Pons (tissue), 1 donor: ENCODE measurements around the gene EXD3.

ENCODE experiments used
- DNase-seq: peaks from one replicate; pipeline ENCODE4 v3.0.0-alpha.2; 2016; ENCODE audit warnings: low spot score

Gene EXD3

GRCh38 chr9:137317718-137318511 is 105.0 kb downstream of the EXD3 start:
- DNase-seq: no peak

GRCh38 chr9:137317021-137317717 is 105.8 kb downstream of the EXD3 start:
- no peak for DNase-seq

GRCh38 chr9:137316012-137316981 is 106.7 kb downstream of the EXD3 start:
- no peak for DNase-seq

- no peak for DNase-seq
Measured at GRCh38 chr9:137315581-137316011, 107.4 kb downstream of the EXD3 start.

- no peak for DNase-seq
Measured at GRCh38 chr9:137314561-137315560, 108.1 kb downstream of the EXD3 start.

DNA sequence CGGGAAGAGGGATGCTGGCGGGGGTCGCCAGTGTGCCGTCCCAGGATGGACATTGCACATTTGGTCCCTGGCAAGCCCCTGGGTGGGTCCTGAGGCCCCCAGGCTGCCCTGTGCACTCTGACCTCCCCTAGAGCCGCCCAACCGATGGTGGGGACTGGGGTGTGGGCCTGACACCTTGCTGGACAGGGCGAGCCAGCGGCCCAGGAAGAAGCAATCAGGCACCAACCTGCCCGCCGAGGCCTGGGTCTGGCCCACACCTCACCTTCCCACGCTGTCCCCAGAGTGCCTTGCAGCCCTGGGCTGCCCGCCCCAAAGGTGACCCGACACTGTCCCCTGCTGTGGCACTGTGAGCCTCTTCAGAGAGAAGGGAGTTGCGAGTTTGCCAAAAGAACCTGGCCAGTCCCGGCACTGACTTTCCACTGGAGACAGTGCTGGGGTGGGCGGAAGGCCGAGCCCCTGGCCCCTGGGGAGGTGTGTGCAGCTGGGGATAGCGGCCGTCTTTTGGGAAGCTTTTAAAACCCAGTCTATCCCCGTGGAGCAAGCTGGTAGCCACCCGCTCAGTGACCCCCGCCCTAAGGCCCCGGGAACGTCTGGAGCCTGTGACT is 108.9 kb downstream of the EXD3 start:
- DNase-seq: no peak

- no peak for DNase-seq
Measured at GRCh38 chr9:137313326-137313936, 109.5 kb downstream of the EXD3 start.

GRCh38 chr9:137312852-137313325 is 110.1 kb downstream of the EXD3 start:
- no peak for DNase-seq

DNA sequence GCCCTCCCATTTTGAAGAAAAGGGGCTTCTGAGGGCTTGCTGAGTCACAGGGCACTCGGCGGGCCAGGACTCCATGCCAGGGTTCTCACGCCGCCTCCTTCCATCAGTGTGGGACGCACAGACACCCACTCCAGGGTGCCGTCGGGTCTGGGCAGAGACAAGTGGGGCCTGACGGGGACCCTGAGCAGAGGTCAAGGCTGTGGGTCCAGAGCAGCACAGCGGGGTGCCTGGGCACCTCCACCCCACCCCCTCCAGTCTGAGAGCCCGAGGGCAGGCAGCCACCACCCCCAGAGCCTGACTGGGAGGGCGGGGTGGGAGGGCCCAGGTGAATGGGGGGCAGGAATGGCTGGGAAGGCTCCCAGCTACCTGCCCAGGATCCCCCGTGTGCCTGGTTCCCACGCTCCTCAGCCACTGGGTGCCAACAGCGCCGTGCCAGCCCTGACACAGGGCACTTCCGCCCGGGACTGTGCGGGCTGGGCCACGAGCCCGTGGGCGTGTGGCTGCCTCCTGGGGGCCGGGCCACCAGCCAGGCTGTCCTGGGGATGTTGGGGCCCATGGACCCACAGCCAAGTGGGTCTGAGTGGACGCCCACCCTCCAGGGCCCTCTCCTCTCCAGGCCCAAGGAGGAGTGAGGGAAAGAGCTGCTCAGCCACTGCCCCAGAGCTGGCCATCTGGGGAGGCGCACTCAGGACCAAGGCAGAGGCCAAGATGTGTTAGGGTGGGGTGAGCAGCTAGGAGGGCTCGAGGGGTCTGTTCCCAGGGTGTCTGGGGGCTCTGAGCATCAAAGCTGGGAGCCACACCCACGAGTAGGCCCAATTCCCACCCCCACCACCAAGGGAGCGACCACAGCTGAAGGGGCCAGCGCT is 110.7 kb downstream of the EXD3 start:
- DNase-seq: no peak

GRCh38 chr9:137311171-137311985 is 111.6 kb downstream of the EXD3 start:
- DNase-seq: no peak

DNA sequence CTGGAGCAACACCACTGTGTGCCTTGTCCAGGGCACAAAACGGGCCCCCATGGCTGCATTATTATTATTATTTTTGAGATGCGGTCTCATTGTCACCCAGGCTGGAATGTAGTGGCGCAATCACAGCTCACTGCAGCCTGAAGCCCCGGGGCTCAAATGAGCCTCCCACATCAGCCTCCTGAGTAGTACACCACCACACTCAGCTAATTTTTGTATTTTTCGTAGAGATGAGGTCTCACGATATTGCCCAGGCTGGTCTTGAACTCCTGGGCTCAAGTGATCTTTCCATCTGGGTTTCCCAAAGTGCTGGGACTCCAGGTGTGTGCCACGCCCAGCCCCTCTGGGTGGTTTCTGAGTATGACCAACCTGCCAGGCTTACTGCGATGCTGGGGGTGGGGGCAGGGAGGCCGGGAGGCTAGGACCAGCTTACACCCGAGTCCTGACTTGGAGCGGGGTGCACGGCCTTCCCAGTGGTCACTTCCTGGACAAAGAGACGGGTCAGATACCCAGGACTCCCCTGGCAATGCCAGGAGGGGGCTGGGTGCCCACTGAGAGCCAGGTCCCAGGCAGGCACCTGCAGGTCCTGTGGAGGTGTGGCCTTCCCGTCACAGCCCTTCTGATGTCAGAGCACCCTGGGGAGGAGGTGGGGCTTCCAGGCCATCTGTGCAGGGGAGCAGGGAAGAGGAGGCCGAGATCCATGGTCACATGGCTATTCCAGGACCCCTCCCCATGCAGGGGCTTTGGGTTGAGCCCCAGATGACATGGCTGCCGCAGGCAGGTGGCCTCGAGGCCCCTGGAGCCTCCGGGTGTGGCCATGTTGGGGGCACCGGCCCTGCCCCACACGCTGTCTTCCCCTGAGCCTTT is 112.5 kb downstream of the EXD3 start:
- no peak for DNase-seq

GRCh38 chr9:137309368-137310188 is 113.4 kb downstream of the EXD3 start:
- no peak for DNase-seq

- no peak for DNase-seq
Measured at GRCh38 chr9:137308057-137308619, 114.8 kb downstream of the EXD3 start.

- DNase-seq: no peak
Measured at GRCh38 chr9:137307255-137308056, 115.5 kb downstream of the EXD3 start.

DNA sequence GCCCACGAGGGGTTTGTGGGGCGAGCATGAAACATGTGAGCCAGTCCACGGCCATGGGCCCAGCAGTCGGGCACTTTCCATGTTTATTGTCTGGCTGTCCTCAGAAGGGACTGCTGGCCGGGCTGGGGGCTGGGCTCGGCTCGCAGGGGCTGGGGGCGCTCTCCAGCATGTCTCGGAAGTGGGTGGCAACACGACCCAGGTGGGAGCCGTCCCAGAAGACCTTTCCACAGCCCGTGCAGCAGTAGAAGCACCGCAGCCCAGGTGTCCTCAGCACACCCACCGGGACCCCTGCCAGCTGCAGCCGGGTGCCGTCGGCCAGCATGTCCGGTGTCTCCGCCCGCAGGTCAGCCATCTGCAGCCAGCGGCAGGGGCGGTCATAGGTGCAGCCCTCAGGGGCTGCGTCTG is 116.1 kb downstream of the EXD3 start:
- no peak for DNase-seq
